C4-2B (cell line): ENCODE results near the gene RTP5.

ENCODE experiments used
- H3K27ac ChIP-seq: fragments of 450-650 bp; 2 replicates; pipeline ENCODE4 v1.5.1; 2017
- CTCF ChIP-seq: fragments of 450-650 bp; conservative IDR thresholded peaks from 2 replicates; pipeline ENCODE4 v1.5.1; 2017; ENCODE audit warnings: mild to moderate bottlenecking
- ZFX ChIP-seq: fragments of 450-650 bp; IDR thresholded peaks from 2 replicates; pipeline ENCODE4 v1.6.1; 2017

The RTP5 gene

GRCh38 chr2:241862093-241862492, 7.4 kb upstream of the RTP5 start:
- H3K27ac ChIP-seq, result no peak overlapping the region
- TF ChIP-seq CTCF (no peak), ZFX (no peak)

GRCh38 chr2:241862775-241863535, 6.6 kb upstream of the RTP5 start:
- TF ChIP-seq ZFX (no peak), CTCF (no peak)
- H3K27ac ChIP-seq, result no peak overlapping the region

GRCh38 chr2:241863536-241863954, 6.0 kb upstream of the RTP5 start:
- no peak overlapping the region for H3K27ac ChIP-seq
- no peak for TF ChIP-seq ZFX
- no peak for TF ChIP-seq CTCF

- no peak overlapping the region for H3K27ac ChIP-seq
- no peak for TF ChIP-seq ZFX
- TF ChIP-seq CTCF, result no peak
These were observed 5.2 kb upstream of the RTP5 start for GRCh38 chr2:241864168-241864849.

GRCh38 chr2:241864850-241865213, 4.7 kb upstream of the RTP5 start:
- no peak overlapping the region for H3K27ac ChIP-seq
- TF ChIP-seq ZFX, result no peak
- TF ChIP-seq CTCF, result no peak

GRCh38 chr2:241865416-241865956, 4.0 kb upstream of the RTP5 start:
- TF ChIP-seq CTCF (no peak), ZFX (no peak)
- H3K27ac ChIP-seq, result no peak overlapping the region
